Ishikawa (cell line): Measurements from ENCODE around the gene FOXA2.

Experiments
- CEBPB ChIP-seq: IDR thresholded peaks from 2 replicates; pipeline ENCODE4 v1.6.1; 2012
- CREB1 ChIP-seq: IDR thresholded peaks from 2 replicates; pipeline ENCODE4 v1.6.1; 2012; ENCODE audit warnings: low read depth
- EGR1 ChIP-seq: IDR thresholded peaks from 2 replicates; pipeline ENCODE4 v1.6.1; 2012
- EP300 ChIP-seq: IDR thresholded peaks from 2 replicates; pipeline ENCODE4 v1.6.1; 2012; ENCODE audit warnings: borderline replicate concordance
- FOXM1 ChIP-seq: IDR thresholded peaks from 2 replicates; pipeline ENCODE4 v1.6.1; 2012; ENCODE audit warnings: low read depth, borderline replicate concordance
- MAX ChIP-seq: IDR thresholded peaks from 2 replicates; pipeline ENCODE4 v1.6.1; 2012
- NFIC ChIP-seq: IDR thresholded peaks from 2 replicates; pipeline ENCODE4 v1.6.1; 2012
- RAD21 ChIP-seq: IDR thresholded peaks from 2 replicates; pipeline ENCODE4 v1.6.1; 2012; ENCODE audit warnings: low read depth
- TAF1 ChIP-seq: IDR thresholded peaks from 2 replicates; pipeline ENCODE4 v1.6.1; 2012; ENCODE audit warnings: low read depth, mild to moderate bottlenecking
- TCF12 ChIP-seq: IDR thresholded peaks from 2 replicates; pipeline ENCODE4 v1.6.1; 2012; ENCODE audit warnings: low read depth
- TEAD4 ChIP-seq: IDR thresholded peaks from 2 replicates; pipeline ENCODE4 v1.6.1; 2012
- YY1 ChIP-seq: IDR thresholded peaks from 2 replicates; pipeline ENCODE4 v1.6.1; 2012; ENCODE audit warnings: low read depth
- ZBTB7A ChIP-seq: IDR thresholded peaks from 2 replicates; pipeline ENCODE4 v1.6.1; 2012; ENCODE audit warnings: low read depth
- TF ChIP-seq, protein P1 (sequence below): IDR thresholded peaks from 2 replicates; pipeline ENCODE4 v1.6.1; 2012
- TF ChIP-seq, protein P2 (sequence below): IDR thresholded peaks from 2 replicates; pipeline ENCODE4 v1.6.1; 2012; ENCODE audit warnings: low read depth, mild to moderate bottlenecking

Gene FOXA2

DNA sequence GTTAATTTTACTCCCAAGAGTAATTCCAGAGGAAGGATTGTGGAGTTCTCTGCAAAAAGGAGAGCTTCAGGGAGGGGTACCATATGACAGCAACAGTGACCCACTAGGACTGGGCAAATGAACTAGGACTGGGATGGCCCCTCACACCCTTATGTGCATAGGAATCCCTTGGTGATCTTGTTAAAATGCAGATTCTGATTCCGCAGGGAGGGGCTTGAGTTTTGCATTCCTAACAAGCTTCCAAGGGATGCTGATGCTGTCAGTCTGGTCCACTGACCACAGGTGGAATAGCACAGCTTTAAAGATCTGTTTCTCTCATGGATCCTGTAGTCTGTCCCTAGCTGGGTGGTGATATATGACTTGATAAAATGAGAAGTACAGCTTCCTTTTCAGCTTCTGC is 6.3 kb upstream of the FOXA2 start:
- TF ChIP-seq ZBTB7A (no peak), TAF1 (no peak), FOXM1 (no peak), TCF12 (no peak), MAX (no peak), CEBPB (no peak), EP300 (no peak), CREB1 (no peak), YY1 (no peak), EGR1 (no peak), RAD21 (no peak), NFIC (no peak), TEAD4 (no peak)
- TF ChIP-seq, protein P1, sequence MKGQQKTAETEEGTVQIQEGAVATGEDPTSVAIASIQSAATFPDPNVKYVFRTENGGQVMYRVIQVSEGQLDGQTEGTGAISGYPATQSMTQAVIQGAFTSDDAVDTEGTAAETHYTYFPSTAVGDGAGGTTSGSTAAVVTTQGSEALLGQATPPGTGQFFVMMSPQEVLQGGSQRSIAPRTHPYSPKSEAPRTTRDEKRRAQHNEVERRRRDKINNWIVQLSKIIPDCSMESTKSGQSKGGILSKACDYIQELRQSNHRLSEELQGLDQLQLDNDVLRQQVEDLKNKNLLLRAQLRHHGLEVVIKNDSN = no peak
- TF ChIP-seq, protein P2, sequence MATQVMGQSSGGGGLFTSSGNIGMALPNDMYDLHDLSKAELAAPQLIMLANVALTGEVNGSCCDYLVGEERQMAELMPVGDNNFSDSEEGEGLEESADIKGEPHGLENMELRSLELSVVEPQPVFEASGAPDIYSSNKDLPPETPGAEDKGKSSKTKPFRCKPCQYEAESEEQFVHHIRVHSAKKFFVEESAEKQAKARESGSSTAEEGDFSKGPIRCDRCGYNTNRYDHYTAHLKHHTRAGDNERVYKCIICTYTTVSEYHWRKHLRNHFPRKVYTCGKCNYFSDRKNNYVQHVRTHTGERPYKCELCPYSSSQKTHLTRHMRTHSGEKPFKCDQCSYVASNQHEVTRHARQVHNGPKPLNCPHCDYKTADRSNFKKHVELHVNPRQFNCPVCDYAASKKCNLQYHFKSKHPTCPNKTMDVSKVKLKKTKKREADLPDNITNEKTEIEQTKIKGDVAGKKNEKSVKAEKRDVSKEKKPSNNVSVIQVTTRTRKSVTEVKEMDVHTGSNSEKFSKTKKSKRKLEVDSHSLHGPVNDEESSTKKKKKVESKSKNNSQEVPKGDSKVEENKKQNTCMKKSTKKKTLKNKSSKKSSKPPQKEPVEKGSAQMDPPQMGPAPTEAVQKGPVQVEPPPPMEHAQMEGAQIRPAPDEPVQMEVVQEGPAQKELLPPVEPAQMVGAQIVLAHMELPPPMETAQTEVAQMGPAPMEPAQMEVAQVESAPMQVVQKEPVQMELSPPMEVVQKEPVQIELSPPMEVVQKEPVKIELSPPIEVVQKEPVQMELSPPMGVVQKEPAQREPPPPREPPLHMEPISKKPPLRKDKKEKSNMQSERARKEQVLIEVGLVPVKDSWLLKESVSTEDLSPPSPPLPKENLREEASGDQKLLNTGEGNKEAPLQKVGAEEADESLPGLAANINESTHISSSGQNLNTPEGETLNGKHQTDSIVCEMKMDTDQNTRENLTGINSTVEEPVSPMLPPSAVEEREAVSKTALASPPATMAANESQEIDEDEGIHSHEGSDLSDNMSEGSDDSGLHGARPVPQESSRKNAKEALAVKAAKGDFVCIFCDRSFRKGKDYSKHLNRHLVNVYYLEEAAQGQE = no peak

DNA sequence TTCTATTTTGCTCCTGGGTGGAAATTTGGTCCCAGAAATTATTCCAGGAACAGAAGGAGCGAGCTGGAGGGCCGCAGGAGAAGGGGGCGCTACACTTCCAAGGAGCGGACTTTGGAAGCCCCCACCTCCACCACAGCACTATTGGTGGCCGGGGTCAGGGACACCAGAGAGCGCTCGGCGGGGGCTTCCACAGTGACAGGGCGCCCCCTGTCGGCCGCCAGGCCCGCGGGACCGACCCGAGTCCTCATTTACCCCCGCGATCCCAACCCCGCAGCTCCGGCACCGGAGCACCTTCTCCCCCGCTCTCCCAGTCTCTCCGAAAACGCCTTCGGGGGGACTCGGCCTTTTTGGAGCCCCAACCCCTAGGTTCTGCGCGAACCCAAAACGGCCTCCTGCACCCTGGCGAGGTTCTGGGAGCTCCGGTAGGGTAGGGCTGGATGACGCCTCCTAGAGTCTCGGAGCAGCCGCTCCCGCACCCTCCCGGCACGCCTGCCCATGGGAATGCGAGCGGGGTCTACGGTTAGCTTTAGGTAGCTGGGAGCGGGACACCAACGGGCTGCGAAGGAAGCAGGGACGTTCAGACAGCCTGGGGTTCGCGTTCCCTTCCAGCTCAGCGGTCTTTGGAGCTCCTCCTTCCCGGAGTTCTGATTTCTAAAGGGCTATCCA is 2.4 kb upstream of the FOXA2 start:
- TF ChIP-seq MAX (no peak), TEAD4 (no peak), EP300 (no peak), FOXM1 (no peak)
- TF ChIP-seq, protein P2 = no peak
- TF ChIP-seq, protein P1 = no peak

- no peak for TF ChIP-seq CEBPB
These were observed 1.6 kb upstream of the FOXA2 start for GRCh38 chr20:22585786-22586493.

DNA sequence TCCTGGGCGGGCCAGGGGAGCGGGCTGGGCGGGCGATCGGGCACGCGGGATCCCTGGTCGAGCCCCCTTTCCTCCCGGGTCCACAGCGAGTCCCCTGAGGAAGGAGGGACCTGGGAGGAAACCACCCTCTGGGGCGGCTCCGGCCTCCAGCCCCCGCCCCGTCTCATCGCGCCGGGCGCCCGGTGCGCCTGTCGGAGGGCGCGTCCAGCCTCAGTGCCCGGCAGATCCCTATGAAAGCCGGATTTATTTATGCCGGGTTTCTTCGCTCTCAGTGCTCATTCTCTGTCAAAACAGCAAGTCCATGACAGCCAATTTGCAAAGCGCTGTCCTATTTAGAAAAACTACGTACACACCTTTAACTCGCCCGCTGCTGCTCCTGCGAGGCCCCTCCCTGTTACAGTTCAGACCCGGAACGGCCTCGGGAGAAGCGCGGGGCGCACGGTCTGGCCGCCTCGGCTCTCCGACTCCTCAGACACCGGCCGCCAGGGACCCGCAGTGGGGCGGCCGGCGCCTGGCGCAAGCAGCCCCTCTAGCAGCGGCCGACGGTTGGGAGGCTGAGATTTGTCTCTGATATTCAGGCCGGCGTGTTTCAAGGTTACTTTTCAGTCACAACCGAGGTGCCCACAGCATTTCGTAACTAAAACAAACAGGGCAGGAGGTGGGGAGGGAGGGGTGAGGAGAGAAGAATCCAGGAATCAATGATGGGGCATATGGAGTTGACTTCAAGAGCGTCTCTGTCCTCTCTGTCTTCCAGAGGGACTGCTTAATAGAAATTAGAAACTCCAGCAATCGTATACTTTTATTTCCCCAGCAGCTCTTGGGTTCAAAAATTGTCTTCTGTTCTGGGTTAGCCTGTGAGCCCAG is 782 bp upstream of the FOXA2 start:
- TF ChIP-seq, protein P2 = no peak
- TF ChIP-seq ZBTB7A (no peak), FOXM1 (no peak), TAF1 (no peak), RAD21 (no peak), MAX (no peak), EP300 (no peak), CREB1 (no peak), TCF12 (no peak), EGR1 (no peak), TEAD4 (no peak), CEBPB (no peak), YY1 (no peak), NFIC (no peak)
- TF ChIP-seq, protein P1 = no peak
